CD4-positive, alpha-beta T cell (primary cell): ENCODE measurements around the gene ARL4D. TPM values are rescaled to one million over a fixed set of nuclear protein-coding genes. Genes with fewer than 3 reads are reported as not detected.
A peak's percentile ranks its signal among the peaks of the same experiment; 100 is the strongest.

Source experiments
- ATAC-seq: fragments of 200-7000 bp; cut with Tn5 transposase; one replicate; pipeline ENCODE4 v1.10.0; 2022; ENCODE audit warnings: mild to moderate bottlenecking; ENCODE audit not compliant: poor library complexity
- CTCF ChIA-PET: fragments of 350-600 bp; sonication (Branson Sonifier 250); formaldehyde crosslinking; loops from one replicate; lab custom pipeline; 2021; ENCODE audit warnings: antibody characterized with exemption, inconsistent platforms; lab: Charles Lee
- POLR2A ChIA-PET: fragments of 350-600 bp; sonication (Branson Sonifier 250); formaldehyde crosslinking; loops from one replicate; lab custom pipeline; 2021; ENCODE audit warnings: antibody characterized with exemption, inconsistent platforms; lab: Charles Lee
- DNase-seq, 14 experiments: peaks; one replicate each; pipeline ENCODE4 v3.0.0-alpha.2; 2013 to 2020; ENCODE audit warnings: mixed read lengths in 2 of 14
- H3K27ac ChIP-seq, 2 donors: one replicate each; pipeline versions ENCODE4 v1.5.1 to v1.7.0; 2013; ENCODE audit warnings: low read length in 2 of 2, low read depth in 1 of 2, mild to moderate bottlenecking in 1 of 2
- H3K27me3 ChIP-seq, 2 experiments: 1 replicate in 1 of 2; 2 replicates in 1 of 2; pipeline versions ENCODE4 v1.6.1 to v1.7.0; 2013; ENCODE audit warnings: low read length in 2 of 2, control low read depth in 1 of 2, mild to moderate bottlenecking in 1 of 2, moderate library complexity in 1 of 2; ENCODE audit not compliant: insufficient read depth in 2 of 2, control insufficient read depth in 1 of 2
- H3K36me3 ChIP-seq: one replicate; pipeline ENCODE4 v1.6.1; 2013; ENCODE audit warnings: low read length, control low read depth; ENCODE audit not compliant: insufficient read depth
- H3K4me1 ChIP-seq: one replicate; pipeline ENCODE4 v1.6.1; 2013; ENCODE audit warnings: low read length, control low read depth; ENCODE audit not compliant: insufficient read depth
- H3K4me3 ChIP-seq: one replicate; pipeline ENCODE4 v1.5.1; 2013; ENCODE audit warnings: mild to moderate bottlenecking, low read length, moderate library complexity
- H3K9me3 ChIP-seq, 2 experiments: 1 replicate in 1 of 2; 2 replicates in 1 of 2; pipeline versions ENCODE4 v1.6.1 to v1.7.0; 2013; ENCODE audit warnings: low read length in 2 of 2, mild to moderate bottlenecking in 2 of 2, control low read depth in 1 of 2, moderate library complexity in 1 of 2; ENCODE audit not compliant: control insufficient read depth in 1 of 2, insufficient read depth in 1 of 2
- H3K27ac Mint-ChIP-seq: one replicate; pipeline ENCODE4 v1.8.0; 2020; ENCODE audit warnings: mixed read lengths
- H3K27me3 Mint-ChIP-seq: one replicate; pipeline ENCODE4 v1.8.0; 2021; ENCODE audit warnings: mixed read lengths
- H3K36me3 Mint-ChIP-seq: one replicate; pipeline ENCODE4 v1.8.0; 2021; ENCODE audit warnings: low read depth, mixed read lengths
- H3K4me1 Mint-ChIP-seq: one replicate; pipeline ENCODE4 v1.8.0; 2021; ENCODE audit warnings: low read depth, mixed read lengths
- H3K4me3 Mint-ChIP-seq: one replicate; pipeline ENCODE4 v1.8.0; 2020; ENCODE audit warnings: mild to moderate bottlenecking, mixed read lengths
- H3K9me3 Mint-ChIP-seq: one replicate; pipeline ENCODE4 v1.8.0; 2020; ENCODE audit warnings: mixed read lengths
- CTCF ChIP-seq: fragments of 200-600 bp; IDR thresholded peaks from one replicate; pipeline ENCODE4 v1.8.0; 2022; ENCODE audit warnings: antibody characterized with exemption, mild to moderate bottlenecking
- intact Hi-C, 2 experiments: fragments of 100-400 bp; cut with DNase I in 1 of 2; cut with micrococcal nuclease in 1 of 2; formaldehyde crosslinking; loops; one replicate each; pipeline versions ENCODE4 v1.15.1 to v1.9.0; 2023 to 2025; cut with DNase I, micrococcal nuclease
- total RNA-seq, 174 experiments: library from RNA in 2 of 174; stranded (reverse) in 2 of 174; gene quantifications; one replicate each; pipeline ENCODE4 v1.2.3 and lab custom pipeline; 2021 to 2026

ARL4D gene
- total RNA-seq, 2 experiments from 2014 or later = 2.4 to 2.9 TPM

- Mint-ChIP-seq H3K27me3 (peaks cover 4% of the 10 kb centered on the region), H3K4me3 (no peak overlapping the region), H3K27ac (no peak overlapping the region), H3K4me1 (peaks cover 34% of the 10 kb centered on the region), H3K36me3 (peaks cover 8% of the 10 kb centered on the region), H3K9me3 (no peaks in the 10 kb centered on the region)
- no peaks in the 10 kb centered on the region for H3K27me3 ChIP-seq
- ATAC-seq (no peak), DNase-seq (no peak)
- no peak overlapping the region for H3K4me3 ChIP-seq
- no peaks in the 10 kb centered on the region for H3K36me3 ChIP-seq
- H3K9me3 ChIP-seq = no peaks in the 10 kb centered on the region
- CTCF ChIA-PET = interaction anchor here (1.8 kb wide), 1 partner anchor 82 kb away, joined by 6 read pairs; the partner anchor contains the start of gene DHX8
- H3K27ac ChIP-seq = no peak overlapping the region
- H3K4me1 ChIP-seq = peaks cover 21% of the 10 kb centered on the region
- intact Hi-C loops = loop anchor here in 1 of 2 experiments (10.0 kb wide), 1 partner anchor 57 kb away; no protein-coding TSS in a partner anchor
- POLR2A ChIA-PET = interaction anchor here (1.3 kb wide), 1 partner anchor 14 kb away, joined by 4 read pairs; no protein-coding TSS in a partner anchor
- no peak for TF ChIP-seq CTCF
Observed at GRCh38 chr17:43402078-43402477, 3.3 kb downstream of the ARL4D start.

GRCh38 chr17:43402567-43402966 is 3.8 kb downstream of the ARL4D start:
- no peak overlapping the region for H3K4me3 ChIP-seq
- ATAC-seq (no peak), DNase-seq (no peak)
- H3K27ac ChIP-seq = no peak overlapping the region
- Mint-ChIP-seq H3K9me3 (no peaks in the 10 kb centered on the region), H3K4me3 (peak overlapping the region; percentile 45), H3K4me1 (peaks cover 29% of the 10 kb centered on the region), H3K36me3 (peaks cover 8% of the 10 kb centered on the region), H3K27me3 (peaks cover 7% of the 10 kb centered on the region), H3K27ac (no peak overlapping the region)
- H3K36me3 ChIP-seq = no peaks in the 10 kb centered on the region
- no peaks in the 10 kb centered on the region for H3K9me3 ChIP-seq
- intact Hi-C loops = loop anchor here in 1 of 2 experiments (10.0 kb wide), 1 partner anchor 58 kb away; no protein-coding TSS in a partner anchor
- ChIA-PET CTCF (interaction anchor here (0.8 to 1.8 kb wide), 2 partner anchors 9 to 81 kb away, joined by 3 to 6 read pairs; partner anchors contain the start of gene DHX8), POLR2A (interaction anchor here (1.2 to 1.6 kb wide), 2 partner anchors 41 to 81 kb away, joined by 3 to 5 read pairs; partner anchors contain the start of gene DHX8)
- no peak for TF ChIP-seq CTCF
- H3K27me3 ChIP-seq = no peaks in the 10 kb centered on the region
- peaks cover 21% of the 10 kb centered on the region for H3K4me1 ChIP-seq

GRCh38 chr17:43403846-43404245 is 5.1 kb downstream of the ARL4D start:
- Histone ChIP-seq H3K27me3 (no peaks in the 10 kb centered on the region), H3K27ac (no peak overlapping the region), H3K36me3 (no peaks in the 10 kb centered on the region), H3K9me3 (no peaks in the 10 kb centered on the region), H3K4me3 (no peak overlapping the region), H3K4me1 (peaks cover 15% of the 10 kb centered on the region)
- H3K9me3 Mint-ChIP-seq = no peaks in the 10 kb centered on the region
- CTCF ChIA-PET = interaction anchor here (1.8 kb wide), 1 partner anchor 80 kb away, joined by 6 read pairs; the partner anchor contains the start of gene DHX8
- no peak overlapping the region for H3K4me3 Mint-ChIP-seq
- DNase-seq (no peak), ATAC-seq (no peak)
- H3K27ac Mint-ChIP-seq = no peak overlapping the region
- intact Hi-C loops = loop anchor here in 1 of 2 experiments (10.0 kb wide), 1 partner anchor 59 kb away; no protein-coding TSS in a partner anchor
- H3K27me3 Mint-ChIP-seq = peaks cover 12% of the 10 kb centered on the region
- H3K4me1 Mint-ChIP-seq = peaks cover 22% of the 10 kb centered on the region
- peaks cover 4% of the 10 kb centered on the region for H3K36me3 Mint-ChIP-seq
- no peak for TF ChIP-seq CTCF
- POLR2A ChIA-PET = interaction anchor here (1.2 to 1.6 kb wide), 2 partner anchors 43 to 80 kb away, joined by 3 to 5 read pairs; partner anchors contain the start of gene DHX8
